ACC112 (cell line): Measurements from ENCODE around the gene MBNL2.

ENCODE experiments used
- H2AFZ ChIP-seq: fragments of 200-600 bp; sonication (generic); one replicate; pipeline ENCODE4 v1.6.0; 2017; ENCODE audit warnings: antibody characterized with exemption, low read length; ENCODE audit not compliant: unreplicated experiment
- H3K27ac ChIP-seq: fragments of 200-600 bp; sonication (generic); 2 replicates; pipeline ENCODE4 v1.5.1; 2014; ENCODE audit warnings: low read depth, mild to moderate bottlenecking, antibody characterized with exemption, low read length, moderate library complexity
- H3K27me3 ChIP-seq: fragments of 200-600 bp; sonication (generic); 2 replicates; pipeline ENCODE4 v1.6.1; 2014; ENCODE audit warnings: mild to moderate bottlenecking, antibody characterized with exemption, low read length, moderate library complexity, mixed read lengths; ENCODE audit not compliant: insufficient read depth
- H3K36me3 ChIP-seq: fragments of 200-600 bp; sonication (generic); 2 replicates; pipeline ENCODE4 v1.6.1; 2016; ENCODE audit warnings: mild to moderate bottlenecking, antibody characterized with exemption, low read length, moderate library complexity, mixed read lengths; ENCODE audit not compliant: insufficient read depth
- H3K4me1 ChIP-seq: fragments of 200-600 bp; sonication (generic); one replicate; pipeline ENCODE4 v1.6.1; 2016; ENCODE audit warnings: low read length, mixed read lengths; ENCODE audit not compliant: insufficient read depth, unreplicated experiment, control insufficient read depth
- H3K4me3 ChIP-seq: fragments of 200-600 bp; sonication (generic); 2 replicates; pipeline ENCODE4 v1.5.1; 2014; ENCODE audit warnings: mild to moderate bottlenecking, low read depth, low read length
- H3K79me2 ChIP-seq: fragments of 200-600 bp; sonication (generic); one replicate; pipeline ENCODE4 v1.6.0; 2016; ENCODE audit warnings: low read length; ENCODE audit not compliant: control insufficient read depth, unreplicated experiment, insufficient read depth

The MBNL2 gene

DNA sequence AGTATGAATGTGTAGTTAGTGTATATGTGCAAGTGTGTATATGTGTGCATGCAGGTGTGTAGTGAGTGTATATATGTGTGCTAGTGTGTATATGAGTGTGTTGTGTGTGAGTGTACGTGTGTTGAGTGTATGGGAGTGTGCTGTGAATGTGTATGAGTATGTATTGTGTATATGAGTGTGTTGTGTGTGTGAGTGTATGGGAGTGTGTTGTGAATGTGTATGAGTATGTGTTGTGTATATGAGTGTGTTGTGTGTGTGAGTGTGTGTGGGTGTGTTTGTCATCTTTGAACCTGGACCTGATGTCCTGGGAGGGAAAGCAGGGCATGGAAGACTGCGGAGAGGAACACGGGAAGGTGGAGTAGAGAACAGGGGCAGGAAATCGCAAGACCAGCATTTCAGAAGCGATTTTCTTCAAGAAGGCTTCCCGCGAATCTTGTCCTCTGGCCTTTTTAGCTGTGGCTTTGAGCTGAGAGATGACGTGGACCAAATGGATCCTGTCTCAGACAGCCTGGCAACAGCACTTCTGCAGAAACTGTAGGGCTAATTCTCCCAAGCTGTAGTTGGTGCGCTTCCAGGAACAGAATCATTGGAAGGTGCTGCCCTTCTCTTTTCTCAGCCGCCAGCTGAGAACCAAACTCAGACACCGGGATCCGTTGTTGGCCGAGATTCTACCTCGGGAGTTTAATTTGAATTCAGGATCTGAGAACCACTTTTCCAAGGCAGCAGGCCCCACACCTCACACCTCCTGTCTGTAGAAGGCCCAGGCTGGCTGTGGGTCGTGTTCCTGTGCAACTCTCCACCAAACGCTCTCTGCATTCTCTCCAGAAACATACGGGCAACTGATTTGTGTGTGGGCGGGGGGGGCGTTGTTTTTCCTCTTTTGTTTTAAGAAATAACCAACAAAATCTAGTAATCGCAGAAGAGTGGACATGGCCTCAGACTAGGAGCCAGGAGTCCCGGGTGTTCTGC lies 117.2 kb downstream of the MBNL2 start:
- peaks cover 23% of the 10 kb centered on the region for H3K4me1 ChIP-seq
- peak overlapping the region; percentile 63 for H2AFZ ChIP-seq
- no peaks in the 10 kb centered on the region for H3K79me2 ChIP-seq
- H3K27ac ChIP-seq = peak overlapping the region; percentile 79
- peak overlapping the region; percentile 64 for H3K4me3 ChIP-seq
- H3K27me3 ChIP-seq = no peaks in the 10 kb centered on the region
- no peaks in the 10 kb centered on the region for H3K36me3 ChIP-seq

DNA sequence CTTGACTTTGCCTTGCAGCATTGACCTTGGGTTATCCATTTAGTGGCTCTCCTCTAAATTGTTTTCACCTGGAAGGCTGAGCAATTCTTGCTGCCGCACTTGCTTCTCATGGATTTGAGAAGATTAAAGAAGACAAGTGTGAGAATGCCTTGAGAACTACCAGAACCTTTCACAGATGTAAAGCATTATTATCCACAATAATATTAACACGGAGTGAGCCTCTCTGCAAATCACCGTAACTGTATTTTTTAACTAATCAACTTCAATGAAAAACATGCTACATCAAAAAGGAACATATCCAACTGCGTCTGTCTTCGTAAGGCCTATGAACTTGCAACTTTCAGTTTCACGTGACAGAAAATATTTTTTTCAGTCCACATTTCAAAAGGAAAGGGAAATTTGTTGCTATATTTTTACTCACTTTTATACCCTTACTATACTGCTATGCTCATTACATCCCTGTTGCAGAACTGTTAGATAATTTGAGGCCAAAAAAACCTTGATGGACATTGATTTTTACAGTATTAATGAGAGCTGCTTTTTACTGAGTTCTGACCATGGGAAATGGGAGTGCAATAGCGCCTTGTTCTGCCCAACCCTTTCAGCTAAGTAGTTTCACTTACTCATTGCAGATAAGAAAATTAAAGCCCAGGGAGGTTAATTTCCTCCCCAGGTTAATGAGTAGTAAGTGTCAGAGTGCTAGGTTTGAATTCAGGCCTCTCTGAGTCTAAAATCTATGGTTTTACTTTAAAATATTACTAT lies 118.0 kb downstream of the MBNL2 start:
- Histone ChIP-seq H3K79me2 (no peaks in the 10 kb centered on the region), H3K4me3 (peak overlapping the region; percentile 64), H3K4me1 (peaks cover 25% of the 10 kb centered on the region), H3K27ac (peak overlapping the region; percentile 79), H2AFZ (peak overlapping the region; percentile 63), H3K27me3 (no peaks in the 10 kb centered on the region), H3K36me3 (no peaks in the 10 kb centered on the region)

DNA sequence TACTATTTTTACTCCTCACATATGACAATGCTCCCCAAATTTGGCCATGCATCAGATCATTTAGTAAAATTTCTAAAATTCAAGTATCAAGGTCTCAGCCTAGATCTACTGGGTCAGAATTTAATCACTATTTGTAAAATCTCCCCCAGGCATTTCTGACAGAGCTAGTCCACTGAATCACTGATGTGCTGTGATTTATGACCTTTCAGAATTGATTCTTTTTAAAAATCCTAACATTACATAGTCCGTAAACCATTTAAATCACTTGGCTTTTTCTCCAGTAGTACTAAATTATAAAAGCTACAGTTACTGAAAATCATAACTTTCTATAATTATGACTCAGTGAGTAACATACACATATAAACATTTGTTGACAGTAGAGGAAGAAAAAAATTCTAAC lies 119.0 kb downstream of the MBNL2 start:
- Histone ChIP-seq H3K27ac (peak overlapping the region; percentile 19; the same call in 1 of the 2 replicates), H3K4me1 (peaks cover 25% of the 10 kb centered on the region), H2AFZ (no peak overlapping the region), H3K79me2 (no peaks in the 10 kb centered on the region), H3K36me3 (no peaks in the 10 kb centered on the region), H3K27me3 (no peaks in the 10 kb centered on the region), H3K4me3 (no peak overlapping the region)

DNA sequence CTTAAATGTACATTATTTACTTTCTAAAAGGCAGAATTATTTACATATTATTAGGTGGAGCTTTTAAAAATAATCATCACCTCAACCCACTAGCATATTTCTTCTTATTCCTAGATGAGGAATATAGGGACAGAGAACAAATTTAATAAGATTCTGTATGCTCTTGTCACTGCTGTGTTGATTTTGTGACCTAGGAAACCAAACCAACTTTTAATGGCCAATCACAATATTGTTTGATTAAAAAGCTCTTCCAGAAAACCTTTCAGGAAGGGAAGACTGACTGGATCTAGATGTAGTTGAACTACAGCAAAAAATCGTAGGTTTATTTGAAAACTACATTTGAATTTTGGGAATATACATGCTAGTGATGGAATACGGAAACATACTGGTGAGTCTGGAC lies 120.0 kb downstream of the MBNL2 start:
- no peaks in the 10 kb centered on the region for H3K79me2 ChIP-seq
- H3K4me1 ChIP-seq = peaks cover 25% of the 10 kb centered on the region
- H3K4me3 ChIP-seq = no peak overlapping the region
- H3K27me3 ChIP-seq = no peaks in the 10 kb centered on the region
- H2AFZ ChIP-seq = no peak overlapping the region
- no peaks in the 10 kb centered on the region for H3K36me3 ChIP-seq
- peak overlapping the region; percentile 19; the same call in 1 of the 2 replicates for H3K27ac ChIP-seq

DNA sequence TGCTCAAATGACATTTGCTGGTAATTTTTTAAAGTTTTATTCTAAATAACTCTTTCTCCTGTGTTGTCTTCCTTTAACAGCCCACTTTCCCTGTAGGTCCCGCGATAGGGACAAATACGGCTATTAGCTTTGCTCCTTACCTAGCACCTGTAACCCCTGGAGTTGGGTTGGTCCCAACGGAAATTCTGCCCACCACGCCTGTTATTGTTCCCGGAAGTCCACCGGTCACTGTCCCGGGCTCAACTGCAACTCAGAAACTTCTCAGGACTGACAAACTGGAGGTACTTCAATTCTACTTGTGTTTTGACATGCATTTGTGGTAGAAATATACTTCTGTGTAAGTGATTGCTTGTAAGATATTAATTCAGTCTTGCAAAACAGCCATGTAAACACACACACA lies 120.8 kb downstream of the MBNL2 start:
- Histone ChIP-seq H2AFZ (no peak overlapping the region), H3K27ac (0 out of 2 replicates have a peak overlapping the region, but pooled peaks have one; percentile 19), H3K4me1 (peaks cover 25% of the 10 kb centered on the region), H3K4me3 (no peak overlapping the region), H3K36me3 (no peaks in the 10 kb centered on the region), H3K27me3 (no peaks in the 10 kb centered on the region), H3K79me2 (no peaks in the 10 kb centered on the region)

DNA sequence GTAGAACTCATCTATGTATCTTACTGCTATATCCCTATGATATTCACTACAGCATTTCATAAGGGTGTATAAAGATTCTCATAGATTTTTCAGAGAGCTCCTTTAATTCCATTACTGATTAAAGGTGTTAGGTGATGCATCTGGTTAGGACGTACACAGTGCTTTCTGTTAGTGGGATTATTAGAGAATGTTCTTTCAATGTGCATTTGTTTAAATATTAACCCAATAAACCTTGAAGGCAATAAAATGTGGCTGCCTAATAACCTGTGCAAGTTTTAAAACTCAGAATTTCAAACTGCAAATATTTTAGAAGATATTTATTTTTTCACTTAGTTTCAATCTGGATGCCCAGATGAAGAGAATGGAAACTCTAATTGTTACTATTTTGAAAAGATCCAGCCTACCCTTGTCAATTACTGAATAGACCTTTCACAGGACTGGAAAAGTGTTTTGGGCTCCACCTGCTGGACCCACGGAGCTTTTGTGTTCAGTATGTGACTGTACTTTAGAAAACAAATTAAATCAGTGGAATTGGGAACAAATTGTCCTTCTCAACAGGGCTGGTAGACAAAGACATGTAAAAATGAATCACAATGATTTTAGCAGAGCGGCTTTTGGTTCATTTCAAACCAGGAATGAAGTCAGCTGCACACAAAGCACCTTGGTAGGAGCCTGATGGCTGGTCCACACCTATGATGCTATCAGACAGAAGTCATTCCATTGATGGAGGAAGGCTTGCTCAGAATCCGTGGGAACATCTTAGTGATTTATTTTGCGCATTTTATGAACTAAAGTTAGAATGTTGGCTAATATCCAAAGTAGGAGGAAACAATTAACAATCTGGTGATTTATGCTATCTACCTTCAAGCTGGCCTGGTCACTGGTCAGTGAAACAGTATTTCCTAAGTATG lies 122.4 kb downstream of the MBNL2 start:
- Histone ChIP-seq H3K4me3 (no peak overlapping the region), H3K27me3 (no peaks in the 10 kb centered on the region), H3K27ac (peak overlapping the region; percentile 50), H3K79me2 (no peaks in the 10 kb centered on the region), H3K4me1 (peaks cover 18% of the 10 kb centered on the region), H3K36me3 (peaks cover 8% of the 10 kb centered on the region; the same call in 1 of the 2 replicates), H2AFZ (no peak overlapping the region)

DNA sequence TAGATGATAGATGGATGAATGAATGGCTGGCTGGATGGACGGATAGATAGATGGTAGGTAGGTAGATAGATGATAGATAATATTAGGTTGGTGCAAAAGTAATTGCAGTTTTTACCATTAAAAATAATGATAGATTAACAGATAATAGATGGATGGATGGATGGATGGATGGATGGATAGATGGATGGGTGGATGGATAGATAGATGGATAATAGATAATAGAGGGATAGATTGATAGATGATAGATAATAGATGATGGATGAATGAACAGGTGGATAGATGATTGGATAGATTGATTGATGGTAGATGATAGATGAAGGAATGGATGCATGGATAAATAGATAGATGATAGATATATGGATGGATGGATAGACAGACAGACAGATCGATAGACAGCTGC lies 124.0 kb downstream of the MBNL2 start:
- no peaks in the 10 kb centered on the region for H3K79me2 ChIP-seq
- no peak overlapping the region for H2AFZ ChIP-seq
- no peak overlapping the region for H3K27ac ChIP-seq
- peaks cover 5% of the 10 kb centered on the region for H3K4me1 ChIP-seq
- peaks cover 23% of the 10 kb centered on the region for H3K36me3 ChIP-seq
- no peak overlapping the region for H3K4me3 ChIP-seq
- no peaks in the 10 kb centered on the region for H3K27me3 ChIP-seq

DNA sequence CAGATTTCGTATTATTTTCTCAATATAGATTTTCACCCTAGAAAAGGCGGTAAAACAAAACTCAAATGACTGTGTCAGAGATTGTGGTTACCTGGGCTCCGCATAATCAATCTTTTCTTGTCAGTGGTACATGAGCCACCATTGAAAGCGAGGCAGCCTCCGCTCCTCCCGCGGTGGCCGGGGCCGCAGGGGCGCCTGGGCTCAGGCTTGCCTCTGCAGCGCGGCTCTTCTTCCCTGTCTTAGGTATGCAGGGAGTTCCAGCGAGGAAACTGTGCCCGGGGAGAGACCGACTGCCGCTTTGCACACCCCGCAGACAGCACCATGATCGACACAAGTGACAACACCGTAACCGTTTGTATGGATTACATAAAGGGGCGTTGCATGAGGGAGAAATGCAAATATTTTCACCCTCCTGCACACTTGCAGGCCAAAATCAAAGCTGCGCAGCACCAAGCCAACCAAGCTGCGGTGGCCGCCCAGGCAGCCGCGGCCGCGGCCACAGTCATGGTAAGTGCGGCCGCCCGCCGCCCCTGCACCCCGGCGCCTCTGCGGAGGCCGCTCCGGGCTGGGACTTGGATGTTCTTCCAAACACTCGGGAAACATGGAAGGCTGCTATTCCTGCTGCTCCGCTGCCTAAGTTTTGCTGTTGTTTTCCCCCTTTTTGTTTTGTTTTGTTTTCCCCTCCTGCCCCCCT lies 124.6 kb downstream of the MBNL2 start:
- no peak overlapping the region for H3K4me3 ChIP-seq
- peaks cover 26% of the 10 kb centered on the region for H3K36me3 ChIP-seq
- no peaks in the 10 kb centered on the region for H3K79me2 ChIP-seq
- no peak overlapping the region for H2AFZ ChIP-seq
- H3K27me3 ChIP-seq = no peaks in the 10 kb centered on the region
- H3K27ac ChIP-seq = no peak overlapping the region
- H3K4me1 ChIP-seq = peaks cover 4% of the 10 kb centered on the region

DNA sequence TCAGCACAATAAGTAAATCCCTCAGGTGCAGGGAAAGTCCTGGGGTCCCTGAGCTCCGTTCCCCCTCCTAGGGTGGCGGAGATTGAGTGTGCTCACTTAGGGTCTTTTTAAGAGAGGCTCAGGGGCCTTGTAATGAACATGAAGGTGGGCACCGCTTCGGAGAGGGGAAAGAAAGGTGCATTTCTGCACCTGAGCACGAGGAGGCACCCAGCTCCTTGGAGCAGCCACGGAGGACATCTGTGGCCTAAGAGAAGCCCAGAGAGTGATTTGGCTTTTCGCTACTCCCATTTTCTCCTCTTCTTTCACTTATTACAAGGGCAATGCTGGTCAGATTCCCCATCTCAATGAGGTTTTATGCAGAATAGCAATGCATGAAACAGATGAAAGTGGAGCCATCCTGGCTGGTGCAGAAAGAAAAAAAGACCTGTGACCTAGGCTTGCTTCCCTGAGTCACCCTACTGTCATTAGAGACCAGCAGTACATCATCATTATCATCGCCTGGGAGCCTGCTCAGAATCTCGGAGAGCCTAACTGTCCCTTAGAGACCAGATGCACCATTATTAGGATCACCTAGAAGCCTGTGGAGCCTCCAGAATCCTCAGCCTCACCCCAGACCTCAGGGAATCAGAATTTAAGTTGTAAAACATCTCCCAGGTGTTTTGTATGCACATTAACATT lies 125.3 kb downstream of the MBNL2 start:
- H3K27me3 ChIP-seq = no peaks in the 10 kb centered on the region
- H3K79me2 ChIP-seq = no peaks in the 10 kb centered on the region
- H2AFZ ChIP-seq = no peak overlapping the region
- H3K4me3 ChIP-seq = no peak overlapping the region
- peaks cover 26% of the 10 kb centered on the region for H3K36me3 ChIP-seq
- peaks cover 4% of the 10 kb centered on the region for H3K4me1 ChIP-seq
- H3K27ac ChIP-seq = no peak overlapping the region
